Large intestine (tissue), 3 donors: ENCODE measurements around the gene ELP4. TPM values are rescaled to one million over a fixed set of nuclear protein-coding genes. Genes with fewer than 3 reads are reported as not detected.

Experiments
- DNase-seq, 2 donors: peaks; one replicate each; pipeline versions ENCODE4 v3.0.0 to v3.0.0-alpha.2; 2013
- H3K27ac ChIP-seq: one replicate; pipeline ENCODE4 v1.5.1; 2013; ENCODE audit warnings: low read length
- H3K27me3 ChIP-seq: 2 replicates; pipeline ENCODE4 v1.6.1; 2013; ENCODE audit warnings: low read length; ENCODE audit not compliant: control insufficient read depth, insufficient read depth
- H3K36me3 ChIP-seq: 2 replicates; pipeline ENCODE4 v1.6.1; 2013; ENCODE audit warnings: low read length; ENCODE audit not compliant: control insufficient read depth, insufficient read depth
- H3K4me1 ChIP-seq: one replicate; pipeline ENCODE4 v1.6.1; 2013; ENCODE audit warnings: low read length; ENCODE audit not compliant: control insufficient read depth, insufficient read depth
- H3K4me3 ChIP-seq: one replicate; pipeline ENCODE4 v1.5.1; 2013; ENCODE audit warnings: low read length
- H3K9me3 ChIP-seq: one replicate; pipeline ENCODE4 v1.6.1; 2013; ENCODE audit warnings: mild to moderate bottlenecking, low read depth, low read length, moderate library complexity; ENCODE audit not compliant: control insufficient read depth
- WGBS: methylation state at CpG from one replicate; pipeline ENCODE4 v1.1.5; 2013; ENCODE audit warnings: low lambda C conversion rate; ENCODE audit not compliant: insufficient coverage; 5-methylcytosine and 5-hydroxymethylcytosine counted together
- polyA plus RNA-seq: library from polyadenylated mRNA; unstranded; fragments of 120-200 nt; gene quantifications from one replicate; pipeline ENCODE4 v1.2.1, GENCODE V29; 2013

The ELP4 gene
- polyA plus RNA-seq, 1 donor, result 14.4 TPM

DNA sequence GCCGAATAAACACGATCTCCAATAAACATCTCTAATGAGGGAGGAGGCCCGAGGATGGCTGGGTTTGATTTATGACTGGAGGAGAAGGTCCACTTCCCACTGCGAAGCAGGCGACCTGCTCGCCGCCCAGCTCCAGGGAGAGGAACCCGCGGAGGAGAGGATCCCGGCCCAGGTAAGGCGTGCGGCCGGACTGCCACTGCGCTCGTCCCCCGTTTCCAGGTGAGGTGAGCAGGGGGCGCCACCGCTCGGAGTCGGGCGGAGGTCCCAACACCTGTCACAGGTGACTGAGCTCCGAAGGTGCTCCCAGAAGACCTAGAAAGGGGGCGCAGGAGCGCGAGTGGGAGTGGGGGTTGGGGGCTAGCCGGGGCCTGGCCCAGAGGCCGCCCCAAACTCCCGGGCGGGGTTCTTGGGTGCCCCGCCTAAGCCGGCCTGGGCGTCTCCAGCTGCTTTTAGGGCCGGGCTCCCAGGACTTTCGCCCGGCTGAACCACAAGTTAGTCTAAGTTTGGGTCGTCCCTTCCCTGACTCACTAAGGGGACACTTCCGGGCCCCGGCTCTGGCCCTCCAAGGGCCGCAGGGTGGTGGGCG, 307.0 kb downstream of the ELP4 start:
- no CpG with 5 or more reads among the region's 40 CpGs for WGBS
- Histone ChIP-seq H3K27ac (no peak overlapping the region), H3K4me3 (peak overlapping the region; percentile 13), H3K9me3 (peaks cover 39% of the 10 kb centered on the region), H3K36me3 (no peaks in the 10 kb centered on the region), H3K4me1 (peaks cover 34% of the 10 kb centered on the region), H3K27me3 (peaks cover 100% of the 10 kb centered on the region)
- DNase-seq, result peak in 1 of 2 donors; percentile 55

DNA sequence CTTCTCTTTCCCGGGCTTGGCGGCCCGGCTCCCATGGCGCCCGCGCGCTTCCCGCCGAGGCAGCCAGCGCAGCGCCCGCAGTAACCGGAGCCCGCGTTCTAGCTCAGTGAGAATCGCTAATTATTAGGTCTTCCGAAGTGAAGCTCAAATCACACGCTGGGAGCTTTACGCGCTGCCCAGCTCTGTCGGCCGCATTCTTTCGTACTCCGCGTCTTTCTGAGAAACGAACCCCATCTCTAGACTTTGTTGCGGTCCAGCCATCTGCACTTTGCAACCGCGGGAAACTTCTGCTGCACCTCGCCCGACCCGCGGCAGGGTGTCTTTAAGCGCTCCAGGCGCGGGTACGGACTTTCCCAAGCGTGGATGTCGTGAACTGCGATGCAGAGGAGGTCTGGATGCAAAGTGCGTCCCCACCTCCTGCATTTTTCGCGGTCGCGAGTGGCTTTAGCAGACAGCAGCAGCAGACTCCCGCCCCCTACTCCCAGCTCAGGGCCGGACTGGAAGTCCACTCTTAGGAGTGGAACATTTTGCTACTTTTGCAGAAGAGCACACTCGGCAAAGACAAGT, 307.6 kb downstream of the ELP4 start:
- DNase-seq, result no peak
- Histone ChIP-seq H3K27me3 (peaks cover 100% of the 10 kb centered on the region), H3K4me3 (peak overlapping the region; percentile 13), H3K9me3 (peaks cover 39% of the 10 kb centered on the region), H3K27ac (no peak overlapping the region), H3K36me3 (no peaks in the 10 kb centered on the region), H3K4me1 (peaks cover 29% of the 10 kb centered on the region)
- no CpG with 5 or more reads among the region's 48 CpGs for WGBS

DNA sequence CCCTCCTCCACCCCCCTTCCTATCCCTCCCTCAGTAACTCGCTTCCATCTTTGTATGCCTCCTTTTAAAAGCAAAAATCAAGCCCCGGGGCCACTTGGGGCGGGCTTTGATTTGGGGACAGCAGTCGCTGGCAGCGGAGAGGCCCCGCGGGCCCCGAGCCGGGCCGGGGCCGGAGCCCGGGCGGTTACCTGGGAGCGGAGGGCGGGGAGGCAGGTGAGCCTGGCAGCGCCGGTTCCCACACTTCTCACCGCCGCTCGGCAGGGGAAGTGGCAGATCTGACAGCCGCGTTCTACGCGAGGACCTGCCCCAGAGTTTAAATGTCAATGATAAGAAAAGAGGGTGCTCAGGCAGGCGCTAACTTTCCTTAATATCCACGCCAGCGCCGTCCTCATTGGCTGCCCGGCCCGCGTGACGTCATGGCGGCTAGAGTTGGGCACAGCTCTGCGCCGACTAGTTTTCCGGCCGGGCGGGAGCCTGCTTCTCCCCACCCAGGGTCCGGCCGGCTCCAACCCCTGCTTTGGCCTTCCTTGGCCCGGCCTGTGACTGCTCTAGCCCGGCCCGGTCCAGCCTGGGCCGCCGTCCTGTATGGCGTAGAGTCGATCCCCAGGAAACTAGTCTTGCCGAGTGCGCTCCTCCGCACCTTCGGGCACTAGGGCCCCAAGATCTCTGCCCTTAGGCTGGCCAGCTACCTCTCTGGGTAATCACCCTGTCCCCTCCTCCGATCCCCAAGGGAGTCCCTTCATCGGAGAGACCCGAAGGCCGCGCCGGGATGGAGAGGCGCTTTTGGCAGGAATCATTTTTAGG, 308.3 kb downstream of the ELP4 start:
- H3K27me3 ChIP-seq, result peaks cover 100% of the 10 kb centered on the region
- no peak overlapping the region for H3K27ac ChIP-seq
- no peak for DNase-seq
- peaks cover 24% of the 10 kb centered on the region for H3K4me1 ChIP-seq
- no peaks in the 10 kb centered on the region for H3K36me3 ChIP-seq
- peaks cover 37% of the 10 kb centered on the region for H3K9me3 ChIP-seq
- peak overlapping the region; percentile 11 for H3K4me3 ChIP-seq
- WGBS, result 0% methylated on average over 4 of the region's 58 CpGs

DNA sequence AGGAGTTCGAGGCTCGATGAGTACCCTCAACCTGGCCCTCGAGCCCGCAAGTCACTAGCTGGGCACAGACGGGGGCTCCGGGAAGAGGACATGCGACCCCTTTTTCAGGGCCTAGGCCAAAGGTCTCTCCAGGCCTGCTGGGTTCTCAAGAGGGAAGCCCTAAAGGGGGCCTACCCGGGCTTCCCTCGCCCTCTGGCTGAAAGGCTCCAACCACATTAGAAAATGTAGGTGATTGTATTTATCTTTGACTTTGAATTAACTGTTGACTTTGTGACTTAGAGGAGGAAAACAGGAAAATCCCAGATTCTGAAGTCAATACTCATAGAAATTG, 308.8 kb downstream of the ELP4 start:
- peaks cover 21% of the 10 kb centered on the region for H3K4me1 ChIP-seq
- H3K27ac ChIP-seq, result no peak overlapping the region
- no peak for DNase-seq
- H3K4me3 ChIP-seq, result no peak overlapping the region
- peaks cover 35% of the 10 kb centered on the region for H3K9me3 ChIP-seq
- no CpG with 5 or more reads among the region's 9 CpGs for WGBS
- H3K27me3 ChIP-seq, result peaks cover 100% of the 10 kb centered on the region
- H3K36me3 ChIP-seq, result no peaks in the 10 kb centered on the region

DNA sequence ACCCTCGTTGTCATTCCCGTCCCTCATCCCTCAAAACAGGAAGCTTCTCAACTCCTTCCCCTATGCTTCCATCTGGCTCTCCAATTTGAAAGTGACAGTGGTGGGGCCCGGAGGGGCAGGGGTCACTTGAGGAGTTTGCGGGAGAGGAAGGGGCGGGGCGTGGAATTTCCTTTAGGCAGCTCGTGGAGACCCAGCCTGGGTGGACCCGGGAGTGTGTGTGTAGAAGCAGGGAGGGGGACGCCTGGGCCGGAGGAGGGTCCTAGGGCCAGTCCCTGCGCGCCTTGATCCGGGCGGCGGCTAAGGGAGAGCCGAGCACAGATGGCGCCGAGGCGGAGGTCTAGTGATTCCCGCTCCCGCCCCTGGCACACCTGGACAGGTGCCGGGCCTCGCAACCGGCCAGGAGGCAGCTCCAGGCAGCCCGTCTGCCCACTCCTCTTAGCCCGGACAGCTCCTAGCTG, 309.3 kb downstream of the ELP4 start:
- H3K4me3 ChIP-seq, result no peak overlapping the region
- H3K4me1 ChIP-seq, result peaks cover 21% of the 10 kb centered on the region
- H3K27ac ChIP-seq, result no peak overlapping the region
- H3K36me3 ChIP-seq, result no peaks in the 10 kb centered on the region
- DNase-seq, result no peak
- WGBS, result no CpG with 5 or more reads among the region's 26 CpGs
- H3K27me3 ChIP-seq, result peaks cover 100% of the 10 kb centered on the region
- H3K9me3 ChIP-seq, result peaks cover 35% of the 10 kb centered on the region

DNA sequence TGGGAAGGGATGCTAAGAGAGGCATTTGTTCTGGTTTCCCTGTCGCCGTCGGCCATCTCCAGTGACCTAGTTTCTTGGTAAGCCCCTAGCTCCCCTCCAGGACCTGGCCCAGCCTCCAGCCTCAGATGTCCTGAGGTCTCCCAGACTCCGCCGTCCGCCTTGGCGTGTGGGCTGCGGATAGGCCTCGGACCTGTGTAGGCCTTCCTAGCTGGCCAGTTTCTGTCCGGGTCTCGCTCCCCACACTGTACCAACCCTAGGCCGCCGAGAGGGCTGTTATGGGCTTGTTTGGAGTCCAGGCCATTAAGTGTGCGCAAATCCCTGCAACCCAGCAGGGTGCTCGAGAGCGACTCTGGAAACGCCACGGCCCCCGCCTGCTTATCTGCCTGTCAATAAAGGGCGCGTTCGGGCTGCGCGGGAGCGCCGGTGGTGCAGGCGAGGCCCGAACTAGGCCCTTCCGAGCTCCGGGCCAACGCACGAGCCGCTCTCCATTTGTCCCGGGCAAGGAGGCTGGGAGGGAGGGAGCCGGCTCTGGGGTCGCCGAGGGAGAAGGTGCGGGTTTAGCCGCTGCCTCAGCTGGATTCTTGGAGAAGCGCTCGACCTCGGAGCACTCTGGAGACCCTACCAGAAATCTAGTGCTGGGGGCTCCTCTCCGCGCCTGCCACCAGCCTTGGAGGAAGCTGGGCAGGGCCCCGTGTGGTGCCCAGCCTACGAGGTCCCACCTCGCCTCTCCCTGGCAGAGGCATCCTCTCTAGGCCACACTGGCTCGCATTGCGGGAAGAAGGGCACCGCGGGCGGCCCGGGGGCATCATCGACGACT, 310.3 kb downstream of the ELP4 start:
- H3K27ac ChIP-seq, result no peak overlapping the region
- WGBS, result no CpG with 5 or more reads among the region's 55 CpGs
- no peak overlapping the region for H3K4me3 ChIP-seq
- peaks cover 21% of the 10 kb centered on the region for H3K4me1 ChIP-seq
- H3K36me3 ChIP-seq, result no peaks in the 10 kb centered on the region
- DNase-seq, result no peak
- H3K27me3 ChIP-seq, result peaks cover 100% of the 10 kb centered on the region
- H3K9me3 ChIP-seq, result peaks cover 33% of the 10 kb centered on the region

DNA sequence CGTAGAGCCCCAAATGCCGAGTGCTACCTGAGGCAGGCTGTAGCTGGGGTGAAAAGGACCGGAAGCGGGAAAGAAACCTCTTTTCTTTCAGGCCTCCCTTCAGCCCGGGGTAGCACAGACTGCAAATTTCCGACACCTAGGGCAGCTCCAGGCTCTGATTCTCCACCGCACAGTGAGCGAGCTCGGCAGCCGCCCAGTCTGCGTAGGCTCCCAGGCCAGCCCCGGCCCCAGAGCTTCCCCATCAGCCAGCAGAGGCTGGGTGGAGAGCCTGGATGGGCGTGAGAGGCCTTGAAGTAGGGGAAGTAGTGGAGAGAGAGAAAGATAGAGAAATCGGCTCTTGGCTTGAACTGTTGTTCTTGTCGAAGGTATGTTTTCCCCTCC, 310.9 kb downstream of the ELP4 start:
- Histone ChIP-seq H3K9me3 (peaks cover 36% of the 10 kb centered on the region), H3K27me3 (peaks cover 100% of the 10 kb centered on the region), H3K4me1 (peaks cover 21% of the 10 kb centered on the region), H3K36me3 (no peaks in the 10 kb centered on the region), H3K4me3 (no peak overlapping the region), H3K27ac (no peak overlapping the region)
- no CpG with 5 or more reads among the region's 15 CpGs for WGBS
- no peak for DNase-seq

GRCh38 chr11:31821235-31821764, 311.7 kb downstream of the ELP4 start:
- WGBS, result 0% methylated on average over 5 of the region's 5 CpGs
- H3K4me3 ChIP-seq, result no peak overlapping the region
- H3K4me1 ChIP-seq, result peaks cover 16% of the 10 kb centered on the region
- peaks cover 40% of the 10 kb centered on the region for H3K9me3 ChIP-seq
- H3K27me3 ChIP-seq, result peaks cover 100% of the 10 kb centered on the region
- no peak overlapping the region for H3K27ac ChIP-seq
- DNase-seq, result no peak
- no peaks in the 10 kb centered on the region for H3K36me3 ChIP-seq

GRCh38 chr11:31821766-31822165, 312.2 kb downstream of the ELP4 start:
- DNase-seq, result no peak
- no peak overlapping the region for H3K27ac ChIP-seq
- 7% methylated on average over 3 of the region's 8 CpGs for WGBS
- H3K9me3 ChIP-seq, result peaks cover 36% of the 10 kb centered on the region
- no peak overlapping the region for H3K4me3 ChIP-seq
- peaks cover 11% of the 10 kb centered on the region for H3K4me1 ChIP-seq
- H3K36me3 ChIP-seq, result no peaks in the 10 kb centered on the region
- peaks cover 100% of the 10 kb centered on the region for H3K27me3 ChIP-seq
